SK-N-SH (cell line): ENCODE measurements around the gene RPA3. TPM values are rescaled to one million over a fixed set of nuclear protein-coding genes. Genes with fewer than 3 reads are reported as not detected.

Experiments
- CTCF ChIA-PET: fragments of 300-600, 350-600 bp; formaldehyde crosslinking; extraction: SDS; loops from one replicate; lab custom pipeline; 2021; lab: Yijun Ruan, JAX
- POLR2A ChIA-PET: fragments of 350-600 bp; sonication (Branson Sonifier 250); formaldehyde crosslinking; extraction: SDS; loops from one replicate; lab custom pipeline; 2020; ENCODE audit warnings: antibody characterized with exemption, inconsistent platforms; lab: Yijun Ruan, JAX
- DNase-seq: peaks from one replicate; pipeline ENCODE4 v3.0.0; 2012
- H2AFZ ChIP-seq: fragments of 200-600 bp; sonication (generic); 2 replicates; pipeline ENCODE4 v1.8.1; 2016; ENCODE audit warnings: antibody characterized with exemption, mild to moderate bottlenecking, low read depth
- H3F3A ChIP-seq: fragments of 200-600 bp; sonication (generic); replicated peaks from 2 replicates; pipeline ENCODE3; 2016; ENCODE audit warnings: antibody characterized with exemption, mild to moderate bottlenecking; ENCODE audit not compliant: insufficient read depth
- H3K27ac ChIP-seq, 2 experiments: fragments of 200-500 bp in 1 of 2; fragments of 200-600 bp in 1 of 2; sonication (Bioruptor generic) in 1 of 2; sonication (generic), shearing (Covaris generic) in 1 of 2; 2 replicates each; pipeline versions ENCODE4 v1.5.1 to v1.6.1; 2014 to 2016; ENCODE audit warnings: low read depth in 2 of 2, inconsistent platforms in 1 of 2, low read length in 1 of 2, mild to moderate bottlenecking in 1 of 2, mixed read lengths in 1 of 2
- H3K27me3 ChIP-seq: fragments of 200-600 bp; sonication (generic), shearing (Covaris generic); 2 replicates; pipeline ENCODE4 v1.6.1; 2016; ENCODE audit warnings: mixed run types; ENCODE audit not compliant: insufficient read depth
- H3K36me3 ChIP-seq, 2 experiments: fragments of 200-500 bp in 1 of 2; fragments of 200-600 bp in 1 of 2; sonication (Bioruptor generic) in 1 of 2; sonication (generic) in 1 of 2; replicated peaks in 1 of 2; 2 replicates each; pipeline versions ENCODE3 to v1.5.1; 2014 to 2016; ENCODE audit warnings: low read length in 1 of 2, mild to moderate bottlenecking in 1 of 2; ENCODE audit not compliant: insufficient read depth in 2 of 2, control insufficient read depth in 1 of 2
- H3K4me1 ChIP-seq, 2 experiments: fragments of 200-500 bp in 1 of 2; fragments of 200-600 bp in 1 of 2; sonication (Bioruptor generic) in 1 of 2; sonication (generic), shearing (Covaris generic) in 1 of 2; 2 replicates each; pipeline versions ENCODE4 v1.5.1 to v1.6.1; 2014 to 2016; ENCODE audit warnings: low read depth in 1 of 2, low read length in 1 of 2, mixed run types in 1 of 2; ENCODE audit not compliant: insufficient read depth in 2 of 2, control insufficient read depth in 1 of 2
- H3K4me2 ChIP-seq: fragments of 200-600 bp; sonication (generic), shearing (Covaris generic); 2 replicates; pipeline ENCODE4 v1.6.1; 2017; ENCODE audit warnings: mixed run types
- H3K4me3 ChIP-seq, 2 experiments: fragments of 200-500 bp in 1 of 2; fragments of 200-600 bp in 1 of 2; sonication (Bioruptor generic) in 1 of 2; sonication (generic), shearing (Covaris generic) in 1 of 2; 2 replicates each; pipeline versions ENCODE4 v1.5.1 to v1.8.1; 2014 to 2016; ENCODE audit warnings: low read depth in 2 of 2, inconsistent platforms in 1 of 2, low read length in 1 of 2, mild to moderate bottlenecking in 1 of 2, mixed read lengths in 1 of 2, moderate library complexity in 1 of 2
- H3K79me2 ChIP-seq: fragments of 200-600 bp; sonication (generic); 2 replicates; pipeline ENCODE4 v1.8.1; 2017; ENCODE audit warnings: mild to moderate bottlenecking; ENCODE audit not compliant: insufficient read depth
- H3K9ac ChIP-seq: fragments of 200-600 bp; sonication (generic); 2 replicates; pipeline ENCODE4 v1.6.1; 2017; ENCODE audit warnings: mixed run types
- H3K9me2 ChIP-seq: fragments of 200-600 bp; sonication (generic); 2 replicates; pipeline ENCODE4 v1.6.1; 2017; ENCODE audit warnings: mixed run types
- H3K9me3 ChIP-seq: fragments of 200-600 bp; sonication (generic); 2 replicates; pipeline ENCODE4 v1.6.1; 2017; ENCODE audit warnings: mixed run types, mild to moderate bottlenecking, moderate library complexity
- H4K20me1 ChIP-seq: fragments of 200-600 bp; sonication (generic); 2 replicates; pipeline ENCODE4 v1.6.1; 2017; ENCODE audit warnings: mild to moderate bottlenecking, mixed run types; ENCODE audit not compliant: insufficient read depth
- CHD2 ChIP-seq: fragments of 150-350 bp; IDR thresholded peaks from 2 replicates; pipeline ENCODE4 v1.6.1; 2018; ENCODE audit warnings: low read length; ENCODE audit not compliant: partially characterized antibody
- ELF1 ChIP-seq: IDR thresholded peaks from 2 replicates; pipeline ENCODE4 v1.4.0; 2012
- EZH2phosphoT487 ChIP-seq: fragments of 200-600 bp; sonication (generic); IDR thresholded peaks from 2 replicates; pipeline ENCODE4 v1.6.1; 2017; ENCODE audit warnings: low read depth, mixed run types, mild to moderate bottlenecking, antibody characterized with exemption, moderate library complexity, borderline replicate concordance
- FOSL2 ChIP-seq: IDR thresholded peaks from 2 replicates; pipeline ENCODE4 v1.4.0; 2012; ENCODE audit warnings: low read depth, mild to moderate bottlenecking, moderate library complexity, borderline replicate concordance
- FOXM1 ChIP-seq: IDR thresholded peaks from 2 replicates; pipeline ENCODE4 v1.4.0; 2012; ENCODE audit warnings: low read depth, mild to moderate bottlenecking
- GABPA ChIP-seq: IDR thresholded peaks from 2 replicates; pipeline ENCODE4 v1.4.0; 2012; ENCODE audit warnings: low read depth, mild to moderate bottlenecking
- MXI1 ChIP-seq: IDR thresholded peaks from 2 replicates; pipeline ENCODE4 v1.6.1; 2012; ENCODE audit warnings: mild to moderate bottlenecking, low read depth, low read length, improper control_type of control experiment
- NFIC ChIP-seq: IDR thresholded peaks from 2 replicates; pipeline ENCODE4 v1.4.0; 2012; ENCODE audit warnings: borderline replicate concordance
- RAD21 ChIP-seq: IDR thresholded peaks from 2 replicates; pipeline ENCODE4 v1.6.1; 2012; ENCODE audit warnings: mild to moderate bottlenecking, low read length
- RCOR1 ChIP-seq: fragments of 150-350 bp; IDR thresholded peaks from 2 replicates; pipeline ENCODE4 v1.6.1; 2017; ENCODE audit warnings: antibody characterized with exemption, low read length
- RXRA ChIP-seq: IDR thresholded peaks from 2 replicates; pipeline ENCODE4 v1.4.0; 2012; ENCODE audit warnings: low read depth, mild to moderate bottlenecking, borderline replicate concordance
- SIN3A ChIP-seq: IDR thresholded peaks from 2 replicates; pipeline ENCODE4 v1.6.1; 2012; ENCODE audit warnings: low read depth, mild to moderate bottlenecking, low read length, moderate library complexity, borderline replicate concordance
- SMC3 ChIP-seq: IDR thresholded peaks from 2 replicates; pipeline ENCODE4 v1.6.1; 2012; ENCODE audit warnings: low read depth, low read length, improper control_type of control experiment
- TAF1 ChIP-seq: IDR thresholded peaks from 2 replicates; pipeline ENCODE4 v1.6.1; 2012; ENCODE audit warnings: low read depth, mild to moderate bottlenecking, low read length, moderate library complexity, borderline replicate concordance
- USF2 ChIP-seq: fragments of 150-350 bp; IDR thresholded peaks from 2 replicates; pipeline ENCODE4 v1.6.1; 2017; ENCODE audit warnings: antibody characterized with exemption, low read length, low read depth, borderline replicate concordance
- WGBS: methylation state at CpG from one replicate; pipeline ENCODE4 v1.1.6; 2017; ENCODE audit warnings: low lambda C conversion rate; 5-methylcytosine and 5-hydroxymethylcytosine counted together
- polyA plus RNA-seq, 3 experiments: library from polyadenylated mRNA; depleted of rRNA; stranded (reverse); fragments of >200 nt; gene quantifications; 2 replicates each; pipeline ENCODE4 v1.2.3, GENCODE V29; 2012
- TF ChIP-seq, protein P1 (sequence below): IDR thresholded peaks from 2 replicates; pipeline ENCODE4 v1.6.1; 2012; ENCODE audit warnings: mild to moderate bottlenecking, low read depth, low read length, moderate library complexity

RPA3 gene
- polyA plus RNA-seq, 1 of the 3 experiments (the other 2 are of a cell fraction) = 39.0 TPM

DNA sequence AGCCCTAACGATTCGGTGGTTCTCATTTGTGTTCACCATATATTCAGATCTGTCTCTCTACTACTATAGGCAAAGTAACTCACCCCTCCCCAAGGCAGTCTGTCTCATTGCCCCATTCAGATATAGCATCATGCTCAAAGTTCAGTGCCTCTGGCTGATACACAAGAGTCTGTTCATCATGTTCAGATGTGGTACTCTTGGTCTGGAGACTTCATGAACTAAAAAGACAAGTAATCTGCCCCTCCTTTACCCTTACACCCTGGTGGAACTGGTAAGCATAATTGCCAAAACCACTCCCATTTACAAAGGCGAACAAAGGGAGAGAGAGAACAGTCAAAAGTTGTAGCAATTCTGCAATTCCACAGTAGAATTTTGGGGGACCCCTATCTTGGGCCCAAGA lies 47.9 kb downstream of the RPA3 start:
- Histone ChIP-seq H3K9me2 (no peaks in the 10 kb centered on the region), H3K79me2 (no peaks in the 10 kb centered on the region), H3K27me3 (no peaks in the 10 kb centered on the region), H2AFZ (no peak overlapping the region), H3K4me3 (no peak overlapping the region), H3K9ac (no peak overlapping the region), H3K36me3 (peaks cover 8 to 17% of the 10 kb centered on the region in 2 experiments), H3K4me2 (no peak overlapping the region), H4K20me1 (no peaks in the 10 kb centered on the region), H3K4me1 (peaks cover 0 to 2% of the 10 kb centered on the region in 2 experiments; a peak in 1 of 4 replicates), H3K9me3 (no peaks in the 10 kb centered on the region), H3K27ac (no peak overlapping the region), H3F3A (no peaks in the 10 kb centered on the region)
- POLR2A ChIA-PET = no interaction called here
- no peak for DNase-seq
- CTCF ChIA-PET = no interaction called here
- 91% methylated on average over 3 of the region's 3 CpGs for WGBS
- TF ChIP-seq, protein P1, sequence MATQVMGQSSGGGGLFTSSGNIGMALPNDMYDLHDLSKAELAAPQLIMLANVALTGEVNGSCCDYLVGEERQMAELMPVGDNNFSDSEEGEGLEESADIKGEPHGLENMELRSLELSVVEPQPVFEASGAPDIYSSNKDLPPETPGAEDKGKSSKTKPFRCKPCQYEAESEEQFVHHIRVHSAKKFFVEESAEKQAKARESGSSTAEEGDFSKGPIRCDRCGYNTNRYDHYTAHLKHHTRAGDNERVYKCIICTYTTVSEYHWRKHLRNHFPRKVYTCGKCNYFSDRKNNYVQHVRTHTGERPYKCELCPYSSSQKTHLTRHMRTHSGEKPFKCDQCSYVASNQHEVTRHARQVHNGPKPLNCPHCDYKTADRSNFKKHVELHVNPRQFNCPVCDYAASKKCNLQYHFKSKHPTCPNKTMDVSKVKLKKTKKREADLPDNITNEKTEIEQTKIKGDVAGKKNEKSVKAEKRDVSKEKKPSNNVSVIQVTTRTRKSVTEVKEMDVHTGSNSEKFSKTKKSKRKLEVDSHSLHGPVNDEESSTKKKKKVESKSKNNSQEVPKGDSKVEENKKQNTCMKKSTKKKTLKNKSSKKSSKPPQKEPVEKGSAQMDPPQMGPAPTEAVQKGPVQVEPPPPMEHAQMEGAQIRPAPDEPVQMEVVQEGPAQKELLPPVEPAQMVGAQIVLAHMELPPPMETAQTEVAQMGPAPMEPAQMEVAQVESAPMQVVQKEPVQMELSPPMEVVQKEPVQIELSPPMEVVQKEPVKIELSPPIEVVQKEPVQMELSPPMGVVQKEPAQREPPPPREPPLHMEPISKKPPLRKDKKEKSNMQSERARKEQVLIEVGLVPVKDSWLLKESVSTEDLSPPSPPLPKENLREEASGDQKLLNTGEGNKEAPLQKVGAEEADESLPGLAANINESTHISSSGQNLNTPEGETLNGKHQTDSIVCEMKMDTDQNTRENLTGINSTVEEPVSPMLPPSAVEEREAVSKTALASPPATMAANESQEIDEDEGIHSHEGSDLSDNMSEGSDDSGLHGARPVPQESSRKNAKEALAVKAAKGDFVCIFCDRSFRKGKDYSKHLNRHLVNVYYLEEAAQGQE = no peak
- TF ChIP-seq EZH2phosphoT487 (no peak), RXRA (no peak), SMC3 (no peak), RCOR1 (no peak), MXI1 (no peak), NFIC (no peak), ELF1 (no peak), TAF1 (no peak), FOSL2 (no peak), CHD2 (no peak), GABPA (no peak), USF2 (no peak), SIN3A (no peak), FOXM1 (no peak), RAD21 (no peak)
